BLaER1 (cell line): ENCODE measurements around the gene IQSEC1.
A peak's percentile ranks its signal among the peaks of the same experiment; 100 is the strongest.

Source experiments
- H3K27ac ChIP-seq: shearing (Covaris generic); formaldehyde crosslinking; 2 replicates; pipeline ENCODE4 v1.8.1; 2022
- H3K27me3 ChIP-seq: shearing (Covaris generic); formaldehyde crosslinking; 2 replicates; pipeline ENCODE4 v1.8.1; 2022
- H3K36me3 ChIP-seq: shearing (Covaris generic); formaldehyde crosslinking; 2 replicates; pipeline ENCODE4 v1.8.1; 2022
- H3K4me1 ChIP-seq: shearing (Covaris generic); formaldehyde crosslinking; 2 replicates; pipeline ENCODE4 v1.8.1; 2022
- H3K4me2 ChIP-seq: shearing (Covaris generic); formaldehyde crosslinking; 2 replicates; pipeline ENCODE4 v1.8.1; 2022
- H3K4me3 ChIP-seq: shearing (Covaris generic); formaldehyde crosslinking; 2 replicates; pipeline ENCODE4 v1.8.1; 2022
- H3K9ac ChIP-seq: shearing (Covaris generic); formaldehyde crosslinking; 2 replicates; pipeline ENCODE4 v1.8.1; 2022
- H3K9me3 ChIP-seq: shearing (Covaris generic); formaldehyde crosslinking; 2 replicates; pipeline ENCODE4 v1.8.1; 2022
- H4K20me1 ChIP-seq: shearing (Covaris generic); formaldehyde crosslinking; 2 replicates; pipeline ENCODE4 v1.8.1; 2022
- Cebpa-rat ChIP-seq: shearing (Covaris generic); IDR thresholded peaks from 2 replicates; pipeline ENCODE4 v1.8.1; 2022

The IQSEC1 gene

DNA sequence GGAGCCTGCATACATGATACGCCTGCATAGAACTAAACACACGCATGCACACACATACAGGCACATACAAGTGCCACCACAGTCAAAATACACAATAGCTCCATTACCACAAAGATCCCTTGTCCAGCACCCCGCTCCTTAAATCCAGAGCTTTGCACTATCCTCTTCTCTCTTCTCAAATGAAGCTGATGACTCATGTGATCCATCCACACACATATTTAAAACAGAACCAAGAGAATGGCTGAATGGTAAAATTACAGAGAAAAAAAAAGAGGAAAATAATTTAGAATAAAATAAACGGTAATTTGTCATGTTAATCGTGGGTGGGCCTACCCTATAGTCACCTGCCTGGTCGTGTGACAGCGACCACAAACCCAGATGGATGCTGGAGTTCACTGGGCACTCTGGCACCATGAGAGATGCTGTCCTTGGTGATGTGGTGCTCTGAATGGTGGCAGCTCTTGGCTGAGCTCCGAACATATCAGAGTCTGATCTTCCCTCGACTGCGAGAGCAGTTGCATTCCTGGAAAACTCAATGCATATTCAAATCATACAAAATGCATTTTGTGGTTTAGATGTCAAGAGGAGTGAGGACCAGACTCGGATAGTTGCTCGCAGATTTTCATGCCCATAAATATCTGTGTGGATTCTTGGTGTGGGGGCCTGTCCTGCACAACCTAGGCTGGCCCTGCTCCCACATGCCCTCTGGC, 8.9 kb downstream of the IQSEC1 start:
- no peak for TF ChIP-seq Cebpa-rat
- Histone ChIP-seq H3K27ac (peak overlapping the region; percentile 54; the same call in 1 of the 2 replicates), H3K36me3 (peaks cover 44% of the 10 kb centered on the region), H3K4me1 (peaks cover 100% of the 10 kb centered on the region), H3K27me3 (no peaks in the 10 kb centered on the region), H4K20me1 (peaks cover 92% of the 10 kb centered on the region), H3K9ac (no peak overlapping the region), H3K4me2 (peak overlapping the region; percentile 98), H3K4me3 (no peak overlapping the region), H3K9me3 (no peaks in the 10 kb centered on the region)

DNA sequence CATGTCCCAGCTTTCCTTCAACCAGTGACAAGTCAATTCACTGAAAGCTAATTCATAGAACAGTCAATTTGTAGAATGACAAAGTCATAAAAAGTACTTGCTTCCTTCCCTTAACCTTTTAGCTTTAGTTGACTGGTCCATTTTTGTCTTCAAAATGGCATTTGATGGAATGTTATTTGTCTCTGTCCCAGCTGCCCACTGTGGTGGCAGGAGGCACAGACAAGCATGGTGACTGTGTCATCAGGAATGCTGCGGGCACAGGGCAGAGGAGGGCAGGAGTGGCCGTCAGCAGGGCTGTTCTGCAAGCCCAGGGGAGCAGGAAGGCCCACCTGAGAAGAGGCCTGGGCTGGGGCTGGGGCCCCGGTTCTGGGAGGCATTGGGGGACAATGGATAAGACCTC, 10.0 kb downstream of the IQSEC1 start:
- Histone ChIP-seq H3K4me1 (peaks cover 100% of the 10 kb centered on the region), H3K4me3 (no peak overlapping the region), H3K27me3 (no peaks in the 10 kb centered on the region), H3K9ac (peak overlapping the region; percentile 17; the same call in 1 of the 2 replicates), H4K20me1 (peaks cover 100% of the 10 kb centered on the region), H3K9me3 (no peaks in the 10 kb centered on the region), H3K27ac (peak overlapping the region; percentile 67), H3K36me3 (peaks cover 55% of the 10 kb centered on the region), H3K4me2 (peak overlapping the region; percentile 98)
- no peak for TF ChIP-seq Cebpa-rat

DNA sequence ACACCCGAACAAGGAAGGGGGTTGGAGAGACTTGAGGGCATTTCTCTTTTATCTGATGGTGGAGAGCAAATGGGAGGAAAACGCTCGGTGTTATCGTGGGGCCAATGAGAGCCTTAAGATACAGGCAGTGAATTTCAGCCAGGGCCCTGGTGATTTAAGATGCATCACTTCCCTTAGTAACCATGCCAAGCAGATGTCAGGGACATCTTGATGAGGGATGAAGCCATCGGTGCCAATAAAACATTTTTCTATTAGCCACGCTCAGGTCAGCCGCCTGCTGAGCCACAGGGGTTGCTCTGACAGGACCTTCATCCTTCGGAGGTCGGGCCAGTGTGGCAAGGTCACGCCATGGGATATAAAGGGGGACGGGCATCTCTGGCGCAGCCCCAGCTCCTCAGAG, 10.6 kb downstream of the IQSEC1 start:
- Histone ChIP-seq H3K4me3 (no peak overlapping the region), H3K4me1 (peaks cover 100% of the 10 kb centered on the region), H3K9me3 (no peaks in the 10 kb centered on the region), H3K27me3 (no peaks in the 10 kb centered on the region), H3K36me3 (peaks cover 55% of the 10 kb centered on the region), H4K20me1 (peaks cover 100% of the 10 kb centered on the region), H3K9ac (peak overlapping the region; percentile 15; the same call in 1 of the 2 replicates), H3K4me2 (peak overlapping the region; percentile 98), H3K27ac (peak overlapping the region; percentile 67)
- TF ChIP-seq Cebpa-rat, result no peak

DNA sequence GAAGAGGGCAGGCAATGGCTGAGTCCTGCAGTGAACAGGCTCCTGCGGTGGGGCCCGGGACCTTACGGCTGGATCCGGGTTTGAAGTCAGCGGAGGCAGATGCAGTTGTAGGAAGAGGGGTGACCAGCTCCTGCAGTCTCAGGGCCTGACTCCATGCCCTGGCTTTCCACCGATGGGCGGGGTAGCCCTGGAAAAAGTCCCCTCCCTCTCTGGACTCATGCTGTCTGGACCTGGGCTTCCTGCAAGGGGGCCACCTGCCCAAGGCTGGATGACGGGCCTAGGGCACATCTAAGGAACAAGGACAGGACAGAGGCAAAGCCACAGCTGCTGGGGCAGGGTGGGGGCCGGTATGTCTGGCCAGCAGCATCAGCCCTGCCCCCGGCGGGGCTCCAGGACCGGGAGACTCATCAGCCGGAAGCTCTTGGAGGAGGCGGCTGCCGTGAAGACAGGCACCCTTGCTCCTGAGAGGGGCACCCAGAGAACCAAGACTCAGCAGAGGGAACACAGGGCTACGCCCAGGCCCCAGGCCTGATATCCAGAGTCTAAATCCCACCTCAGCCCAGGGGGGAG, 12.8 kb downstream of the IQSEC1 start:
- Histone ChIP-seq H3K27ac (peak overlapping the region; percentile 57), H3K36me3 (peaks cover 63% of the 10 kb centered on the region), H3K4me3 (no peak overlapping the region), H3K9ac (no peak overlapping the region), H3K27me3 (no peaks in the 10 kb centered on the region), H4K20me1 (peaks cover 100% of the 10 kb centered on the region), H3K4me1 (peaks cover 99% of the 10 kb centered on the region), H3K4me2 (peak overlapping the region; percentile 98; the same call in 1 of the 2 replicates), H3K9me3 (no peaks in the 10 kb centered on the region)
- TF ChIP-seq Cebpa-rat, result no peak

DNA sequence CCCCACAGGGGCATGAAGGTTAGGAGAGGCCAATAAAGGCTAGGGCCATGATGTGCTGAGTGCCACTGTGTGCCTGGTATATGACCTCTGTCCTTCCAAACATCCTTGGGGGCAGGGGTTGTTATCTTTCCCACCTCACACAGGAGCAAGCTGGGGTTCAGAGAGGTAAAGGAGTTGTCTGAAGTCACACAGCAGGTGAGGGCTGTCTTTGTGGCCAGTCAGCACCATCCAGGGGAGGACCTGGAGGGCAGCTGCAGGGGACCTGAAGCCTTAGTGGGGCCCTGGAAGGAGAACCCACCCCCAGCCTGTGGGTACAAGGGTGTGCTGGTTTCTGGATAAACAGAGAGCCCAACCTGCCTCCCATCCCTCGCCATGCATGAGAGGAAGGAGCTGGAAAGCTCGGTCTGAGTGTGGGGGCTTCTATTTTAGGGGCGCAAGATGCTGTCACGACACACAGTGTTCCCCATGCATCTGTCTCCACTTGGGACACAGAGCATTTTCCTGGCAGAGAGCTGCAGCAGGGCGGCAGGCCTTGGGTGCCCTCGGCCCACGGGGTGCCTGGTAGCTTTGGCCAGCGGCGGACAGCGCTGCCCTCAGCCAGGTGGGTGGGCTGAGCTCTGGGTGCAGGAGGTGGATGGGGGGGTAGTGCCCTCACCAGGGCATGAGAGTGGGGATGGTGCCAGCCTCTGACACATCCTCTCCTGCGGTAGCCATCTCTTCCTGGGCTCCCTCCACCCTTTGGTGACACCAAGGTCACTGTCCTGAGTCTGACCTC, 14.7 kb downstream of the IQSEC1 start:
- no peak overlapping the region for H3K9ac ChIP-seq
- H3K4me1 ChIP-seq, result peaks cover 99% of the 10 kb centered on the region
- peaks cover 100% of the 10 kb centered on the region for H4K20me1 ChIP-seq
- no peak overlapping the region for H3K4me3 ChIP-seq
- no peak for TF ChIP-seq Cebpa-rat
- H3K9me3 ChIP-seq, result no peaks in the 10 kb centered on the region
- peaks cover 60% of the 10 kb centered on the region; the same call in 1 of the 2 replicates for H3K36me3 ChIP-seq
- H3K27me3 ChIP-seq, result no peaks in the 10 kb centered on the region
- peak overlapping the region; percentile 19; the same call in 1 of the 2 replicates for H3K4me2 ChIP-seq
- H3K27ac ChIP-seq, result peak overlapping the region; percentile 56; the same call in 1 of the 2 replicates

DNA sequence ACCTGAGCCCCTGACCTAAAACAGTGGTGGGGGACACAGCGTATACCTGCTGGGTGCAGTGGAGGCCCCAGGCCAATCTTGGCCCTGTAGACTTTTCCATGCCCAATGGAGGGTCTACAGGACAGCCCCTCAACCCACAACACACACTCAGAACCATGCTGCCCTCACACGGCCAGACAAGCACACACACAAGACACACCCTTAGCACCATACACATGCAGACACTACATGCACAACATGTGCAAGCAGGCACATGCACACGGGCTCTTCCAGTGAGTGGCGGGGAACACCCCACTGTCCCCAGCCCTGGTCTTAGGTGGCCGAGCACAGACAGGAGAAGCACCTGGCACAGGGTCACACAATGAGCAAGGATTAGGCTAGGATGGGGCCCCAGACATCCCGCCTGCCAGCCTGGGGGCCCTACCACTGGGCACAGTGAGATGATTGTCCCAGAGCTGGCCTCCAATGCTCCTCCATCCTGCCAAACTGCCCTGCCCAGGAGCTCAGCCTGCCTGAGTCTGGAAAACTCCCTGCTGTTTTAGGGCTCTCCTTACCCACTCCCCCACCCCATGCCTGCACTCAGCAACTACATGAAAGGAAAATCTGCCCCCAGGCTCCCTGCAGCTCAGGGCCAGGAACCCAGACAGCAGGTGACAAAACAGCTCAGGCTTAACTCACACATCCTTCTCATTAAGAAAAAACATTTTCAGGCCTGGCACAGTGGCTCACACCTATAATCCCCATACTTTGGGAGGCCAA, 15.8 kb downstream of the IQSEC1 start:
- no peak overlapping the region for H3K4me3 ChIP-seq
- H3K36me3 ChIP-seq, result peaks cover 54% of the 10 kb centered on the region; the same call in 1 of the 2 replicates
- no peak for TF ChIP-seq Cebpa-rat
- H3K4me2 ChIP-seq, result peak overlapping the region; percentile 19
- no peaks in the 10 kb centered on the region for H3K9me3 ChIP-seq
- 0 out of 2 replicates have a peak overlapping the region, but pooled peaks have one; percentile 24 for H3K27ac ChIP-seq
- no peaks in the 10 kb centered on the region for H3K27me3 ChIP-seq
- peaks cover 100% of the 10 kb centered on the region for H4K20me1 ChIP-seq
- peak overlapping the region; percentile 7; the same call in 1 of the 2 replicates for H3K9ac ChIP-seq
- peaks cover 99% of the 10 kb centered on the region for H3K4me1 ChIP-seq

DNA sequence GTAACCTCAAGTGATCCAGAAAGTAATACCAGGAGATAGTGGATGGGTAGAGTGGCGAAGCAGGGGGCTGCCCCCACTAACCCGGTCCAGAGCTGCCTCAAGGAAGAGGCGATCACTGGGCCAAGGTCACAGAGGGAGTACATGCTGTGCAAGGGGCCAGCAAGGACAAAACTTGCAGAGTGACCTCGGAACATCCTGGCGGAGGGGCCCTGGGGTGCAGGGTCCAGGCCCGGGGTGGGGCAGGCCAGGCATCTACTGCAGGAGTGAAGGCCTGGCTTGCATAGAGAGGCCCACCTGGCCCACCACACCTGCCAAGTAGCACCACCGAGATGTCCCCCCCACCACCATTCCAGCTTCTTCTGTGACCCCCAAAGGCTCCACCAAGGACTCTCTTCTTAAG, 17.6 kb downstream of the IQSEC1 start:
- TF ChIP-seq Cebpa-rat, result no peak
- Histone ChIP-seq H3K27ac (peak overlapping the region; percentile 10; the same call in 1 of the 2 replicates), H4K20me1 (peaks cover 99% of the 10 kb centered on the region), H3K9ac (0 out of 2 replicates have a peak overlapping the region, but pooled peaks have one; percentile 7), H3K4me3 (no peak overlapping the region), H3K4me2 (peak overlapping the region; percentile 96; the same call in 1 of the 2 replicates), H3K27me3 (no peaks in the 10 kb centered on the region), H3K36me3 (peaks cover 37% of the 10 kb centered on the region; the same call in 1 of the 2 replicates), H3K9me3 (no peaks in the 10 kb centered on the region), H3K4me1 (peaks cover 99% of the 10 kb centered on the region)

DNA sequence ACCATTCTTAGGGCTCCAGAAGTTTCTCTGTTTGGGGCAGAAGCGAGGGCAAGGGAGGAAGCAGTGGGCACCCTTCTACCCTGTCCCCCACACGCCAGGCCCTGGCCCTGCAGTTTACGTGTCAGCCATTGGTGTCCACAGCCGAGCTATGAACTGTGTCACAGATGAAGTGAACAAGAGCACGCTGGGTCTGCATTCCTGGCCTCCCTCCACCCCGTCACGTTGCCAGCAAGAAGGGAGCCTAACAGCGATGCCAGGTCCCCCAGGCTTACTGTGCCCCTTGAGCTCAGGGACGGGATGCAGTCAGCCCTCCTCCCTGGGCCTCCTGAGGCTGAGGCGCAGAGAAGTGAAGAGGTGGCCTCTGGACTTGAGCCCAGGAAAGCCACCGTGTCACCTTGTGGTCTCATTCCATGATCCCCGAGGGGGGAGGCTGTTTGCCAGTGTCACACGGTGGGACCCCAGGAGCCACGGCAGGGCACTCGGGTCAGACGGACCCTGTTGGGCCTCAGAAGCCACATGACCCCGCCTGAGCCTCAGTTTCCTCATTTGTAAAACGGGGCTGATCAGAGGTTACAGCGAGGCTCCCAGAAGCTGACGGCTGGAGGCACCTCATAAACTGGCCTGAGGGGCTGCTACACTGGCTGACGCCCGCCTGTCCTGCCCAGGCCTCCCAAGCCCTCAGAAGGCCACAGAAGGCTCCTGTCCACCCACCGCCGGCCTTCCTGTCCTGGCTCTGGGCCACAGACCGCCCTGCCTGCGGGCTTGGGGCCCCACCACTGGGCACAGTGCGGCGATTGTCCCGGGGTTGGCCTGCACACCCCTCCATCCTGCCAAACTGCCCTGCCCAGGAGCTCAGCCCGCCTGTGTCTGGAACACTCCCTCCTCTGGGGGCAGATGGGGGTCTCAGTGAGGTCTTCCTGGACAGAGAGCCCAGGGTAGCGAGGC, 18.6 kb downstream of the IQSEC1 start:
- Histone ChIP-seq H4K20me1 (peaks cover 98% of the 10 kb centered on the region), H3K4me1 (peaks cover 99% of the 10 kb centered on the region)
- TF ChIP-seq Cebpa-rat, result no peak

More for the DNA sequence above, 18.6 kb downstream of the IQSEC1 start:
- Histone ChIP-seq H3K27ac (peak overlapping the region; percentile 33), H3K4me2 (peak overlapping the region; percentile 96), H3K4me3 (no peak overlapping the region), H3K9ac (peak overlapping the region; percentile 20; the same call in 1 of the 2 replicates), H3K36me3 (peaks cover 27% of the 10 kb centered on the region; the same call in 1 of the 2 replicates), H3K27me3 (no peaks in the 10 kb centered on the region), H3K9me3 (no peaks in the 10 kb centered on the region)
